NCI-H2171 treated with DMSO at 0.1 percent for 48 hours (cell line): ENCODE data around the gene HSPA1A.
"Not testable (repeated sequence)": the region's sequence is repeated elsewhere in the genome, so short reads cannot be mapped to it uniquely, and the experiment has no call there.

ENCODE experiments used
- DNase-seq: peaks from one replicate; lab custom pipeline; 2025; lab: John Stamatoyannopoulos, UW

Gene HSPA1A

GRCh38 chr6:31781244-31782125 lies 33.9 kb upstream of the HSPA1A start:
- DNase-seq, result no peak

DNA sequence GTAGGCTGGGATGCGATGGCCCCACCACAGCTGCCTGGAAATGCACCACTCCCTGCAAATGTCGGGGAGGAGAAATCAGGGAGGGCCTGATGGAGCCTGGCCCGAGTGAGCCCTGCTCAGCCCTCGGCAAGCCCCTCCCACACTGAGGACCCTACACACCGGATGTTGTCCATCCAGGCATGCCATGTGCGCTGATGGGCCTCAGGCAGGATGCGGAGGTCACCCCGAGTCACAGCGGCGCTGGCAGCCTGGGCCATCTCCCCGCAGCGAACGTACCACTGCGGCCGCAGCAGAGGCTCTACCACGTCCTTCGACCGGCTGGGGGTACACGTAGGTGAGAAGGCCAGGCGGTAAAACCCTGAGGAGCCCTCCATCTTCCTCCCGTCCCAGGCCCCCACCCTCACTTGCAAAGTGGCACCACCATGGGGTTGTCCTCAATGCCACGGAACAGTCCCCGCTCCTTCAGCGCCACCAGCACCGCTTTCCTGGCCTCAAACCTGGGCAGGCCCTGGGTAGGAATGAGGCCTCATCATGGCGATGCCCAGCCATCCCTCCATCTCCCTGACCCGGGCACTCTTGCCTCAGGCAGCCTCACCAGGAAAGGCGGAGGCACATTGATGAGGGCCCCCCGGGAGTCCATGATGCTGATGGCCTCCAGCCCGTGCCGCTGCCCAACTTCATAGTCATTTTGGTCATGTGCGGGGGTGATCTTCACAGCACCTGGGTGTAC lies 33.1 kb upstream of the HSPA1A start:
- DNase-seq, result no peak

GRCh38 chr6:31784098-31784925 lies 31.0 kb upstream of the HSPA1A start:
- no peak for DNase-seq

DNA sequence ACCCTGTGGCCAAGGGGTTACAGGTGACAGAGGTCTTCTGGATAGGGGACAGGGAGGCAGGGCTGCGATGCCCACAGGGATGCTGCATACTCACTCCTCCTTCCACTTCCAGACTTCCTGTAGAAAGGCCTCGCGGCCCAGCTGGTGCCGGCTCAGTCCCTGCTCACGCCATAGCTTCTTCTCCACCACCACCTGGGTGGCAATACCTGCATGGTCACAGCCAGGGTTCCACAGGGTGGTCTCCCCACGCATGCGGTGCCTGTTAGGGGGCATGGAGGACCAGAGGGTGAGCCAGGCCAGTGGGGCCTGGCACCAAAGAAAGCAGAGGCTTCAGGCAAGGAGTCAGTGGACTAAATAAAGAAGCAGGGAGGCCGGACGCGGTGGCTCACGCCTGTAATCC lies 29.9 kb upstream of the HSPA1A start:
- no peak for DNase-seq

GRCh38 chr6:31791324-31792089 lies 23.8 kb upstream of the HSPA1A start:
- peak; percentile 74 for DNase-seq

GRCh38 chr6:31792090-31792374 lies 23.3 kb upstream of the HSPA1A start:
- no peak for DNase-seq

- no peak for DNase-seq
These were observed 22.6 kb upstream of the HSPA1A start for GRCh38 chr6:31792761-31793171.

DNA sequence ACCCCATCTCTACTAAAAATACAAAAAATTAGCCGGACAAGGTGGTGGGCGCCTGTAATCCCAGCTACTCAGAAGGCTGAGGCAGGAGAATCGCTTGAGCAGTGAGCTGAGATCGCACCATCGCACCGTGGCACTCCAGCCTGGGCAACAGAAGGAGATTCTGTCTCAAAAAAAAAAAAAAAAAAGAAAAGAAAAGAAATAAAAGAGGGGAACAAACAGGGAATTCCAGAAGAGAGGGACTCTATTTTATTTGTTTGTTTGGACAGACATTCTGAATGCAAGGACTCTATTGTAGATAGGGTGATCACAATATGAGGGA lies 21.5 kb upstream of the HSPA1A start:
- DNase-seq, result not testable (repeated sequence)

GRCh38 chr6:31794294-31794865 lies 21.0 kb upstream of the HSPA1A start:
- DNase-seq, result peak; percentile 49

DNA sequence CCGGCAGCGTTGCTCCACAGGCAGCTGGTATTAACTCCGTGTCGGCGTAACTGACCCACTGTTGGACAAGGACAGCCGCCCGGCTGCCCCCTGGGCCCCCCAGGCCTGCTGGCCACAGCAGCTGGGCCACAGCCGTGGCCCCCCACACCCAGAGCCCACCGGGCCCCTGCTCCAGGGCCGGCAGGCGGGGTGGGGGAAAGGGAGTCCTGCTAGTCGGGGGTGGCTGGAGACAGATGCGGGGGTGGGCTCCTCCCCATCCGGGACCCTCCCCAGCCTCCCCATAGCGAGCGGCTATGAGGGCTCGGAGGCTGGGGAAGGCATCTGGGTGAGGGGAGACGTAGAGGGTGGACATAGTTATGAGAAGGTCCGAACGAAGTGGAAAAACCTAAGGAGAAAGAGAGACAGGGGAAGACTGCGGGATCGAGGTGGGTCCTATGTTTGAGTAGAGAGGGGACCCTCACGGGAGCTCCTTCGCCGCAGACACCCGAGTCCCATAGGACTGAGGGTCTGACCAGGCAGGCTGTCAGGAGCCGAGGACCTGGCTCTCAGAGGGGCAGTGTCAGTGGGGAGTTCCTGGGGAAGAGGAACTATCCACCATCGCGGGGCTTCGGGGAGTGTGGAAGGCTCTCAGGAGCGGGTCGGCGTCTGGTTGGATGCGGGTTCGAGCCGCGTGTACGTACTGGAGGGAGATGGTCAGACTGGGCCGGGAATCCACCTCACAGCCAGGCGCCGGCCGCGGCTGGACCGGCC lies 20.3 kb upstream of the HSPA1A start:
- DNase-seq, result no peak

- peak; percentile 86 for DNase-seq
These were observed 19.6 kb upstream of the HSPA1A start, which contains the start of gene VARS1 for GRCh38 chr6:31795616-31796298. TSS of gene VARS1 (minus strand) at chr6:31795752. CDS start at chr6:31795217, 535 bp downstream.

- DNase-seq, result no peak
These were observed 18.4 kb upstream of the HSPA1A start for GRCh38 chr6:31796993-31797385.

GRCh38 chr6:31797588-31797987 lies 17.8 kb upstream of the HSPA1A start:
- no peak for DNase-seq

DNA sequence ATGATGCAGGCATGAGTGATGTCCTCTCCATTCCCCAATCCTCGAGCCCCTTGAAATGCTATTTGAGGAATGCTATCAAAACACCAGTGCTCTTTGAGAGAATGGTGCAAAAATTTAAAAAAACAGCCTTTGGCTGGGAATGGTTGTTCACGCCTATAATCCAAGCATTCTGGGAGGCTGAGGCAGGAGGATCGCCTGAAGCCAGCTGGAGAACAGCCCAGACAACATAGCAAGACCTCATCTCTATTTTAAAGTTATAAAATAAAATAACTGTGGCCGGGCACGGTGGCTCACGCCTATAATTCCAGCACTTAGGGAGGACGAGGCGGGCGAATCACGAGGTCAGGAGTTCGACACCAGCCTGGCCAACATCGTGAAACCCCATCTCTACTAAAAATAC lies 15.6 kb upstream of the HSPA1A start:
- DNase-seq, result no peak

- DNase-seq, result not testable (repeated sequence)
These were observed 14.1 kb upstream of the HSPA1A start for GRCh38 chr6:31801031-31801927.

DNA sequence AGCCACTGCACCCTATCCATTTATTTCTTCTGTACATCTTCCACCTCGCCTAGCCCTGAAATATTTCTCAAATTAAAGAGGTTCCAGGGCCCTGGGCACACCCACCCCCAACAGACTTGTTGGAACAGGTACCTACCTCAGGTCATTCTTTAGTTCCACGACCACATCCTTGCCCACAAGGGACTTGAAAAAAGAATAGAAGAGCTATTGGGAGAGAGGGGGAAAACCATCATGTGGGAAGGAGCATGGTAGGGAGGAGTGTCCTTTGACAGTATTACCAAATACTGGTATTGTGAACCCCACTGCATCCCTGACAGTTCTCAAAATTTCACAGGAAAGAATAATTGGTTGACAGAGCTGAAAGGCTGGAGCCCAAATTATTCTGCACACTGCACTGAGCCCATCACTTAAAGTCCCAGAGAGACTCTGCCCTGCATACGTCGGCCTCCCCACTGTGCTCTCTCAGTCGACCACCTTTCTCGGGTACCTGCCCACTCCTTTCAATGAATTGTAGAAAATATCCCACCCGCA lies 9.3 kb upstream of the HSPA1A start:
- DNase-seq, result no peak

DNA sequence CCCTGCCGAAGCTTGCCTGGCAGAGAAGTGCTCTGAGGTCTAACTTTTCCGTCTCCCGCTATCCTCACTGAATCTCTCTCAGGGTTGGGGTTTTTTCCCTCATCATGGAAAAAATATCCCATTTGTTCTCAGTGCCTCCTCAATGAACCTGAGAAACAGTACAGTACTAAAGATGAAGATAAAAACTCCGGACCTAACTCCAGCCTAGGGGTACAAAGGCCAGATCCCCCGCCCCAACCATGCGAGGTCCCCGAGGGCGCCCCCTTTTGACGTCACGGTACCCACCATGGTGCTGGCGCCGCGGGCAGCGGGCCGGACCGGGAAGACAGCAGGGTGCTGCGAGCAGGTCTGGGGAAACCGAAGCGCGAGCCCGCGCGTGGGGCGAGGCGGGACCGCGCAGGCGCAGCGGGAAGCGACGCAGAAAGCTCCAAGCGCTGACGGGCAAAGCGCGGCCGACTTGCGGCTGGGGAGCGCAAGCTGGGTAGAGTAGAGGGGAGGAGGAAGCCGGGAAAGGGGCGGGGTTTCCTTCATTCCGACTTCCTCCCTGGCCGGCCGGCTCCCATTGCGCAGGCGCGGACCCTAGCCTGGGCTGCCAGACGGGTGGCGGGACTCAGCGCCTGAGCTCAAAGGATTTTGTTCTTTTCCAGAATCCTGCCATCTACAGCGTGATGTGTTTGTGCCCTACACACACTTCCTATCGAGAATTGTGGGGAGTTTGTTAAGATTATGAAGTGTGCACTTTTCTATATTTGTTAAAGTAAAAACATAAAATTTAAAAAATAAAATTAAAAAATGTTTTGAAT lies 8.7 kb upstream of the HSPA1A start, which contains the start of gene LSM2:
LSM2 (minus strand) TSS at position 497 of the 803 bp plus-strand sequence; CDS start at position 288, 209 bp downstream.
- DNase-seq, result peak; percentile 98

DNA sequence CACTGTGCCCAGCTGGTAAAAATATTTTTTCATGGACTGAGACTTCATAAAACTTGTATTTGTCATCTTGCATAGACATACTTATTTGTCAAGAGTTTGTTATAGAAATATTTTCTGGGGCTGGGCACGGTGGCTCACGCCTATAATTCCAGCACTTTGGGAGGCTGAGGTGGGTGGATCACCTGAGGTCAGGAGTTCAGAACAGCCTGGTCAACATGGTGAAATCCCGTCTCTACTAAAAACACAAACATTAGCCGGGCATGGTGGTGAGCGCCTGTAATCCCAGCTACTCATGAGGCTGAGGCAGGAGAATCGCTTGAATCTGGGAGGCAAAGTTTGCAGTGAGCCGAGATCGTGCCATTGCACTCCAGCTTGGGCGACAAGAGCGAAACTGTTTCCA lies 6.7 kb upstream of the HSPA1A start:
- not testable (repeated sequence) for DNase-seq
